WTC11 (cell line): ENCODE results near the gene PTPRB. TPM values are rescaled to one million over a fixed set of nuclear protein-coding genes. Genes with fewer than 3 reads are reported as not detected.
"Not testable (repeated sequence)": the region's sequence is repeated elsewhere in the genome, so short reads cannot be mapped to it uniquely, and the experiment has no call there.

ENCODE experiments used
- ATAC-seq: fragments of 200-7000 bp; cut with Tn5 transposase; 2 replicates; pipeline ENCODE4 v1.10.0; 2021; ENCODE audit warnings: mild to moderate bottlenecking, moderate library complexity
- CTCF ChIA-PET: fragments of 300-600 bp; sonication (Branson Sonifier 250); formaldehyde crosslinking; loops from one replicate; lab custom pipeline; 2021; ENCODE audit warnings: antibody characterized with exemption; lab: Charles Lee
- POLR2A ChIA-PET: fragments of 350-600 bp; sonication (Branson Sonifier 250); formaldehyde crosslinking; loops from one replicate; lab custom pipeline; 2021; ENCODE audit warnings: antibody characterized with exemption; lab: Charles Lee
- DNase-seq: peaks from one replicate; pipeline ENCODE4 v3.0.0; 2021; ENCODE audit warnings: low spot score
- H3K27ac Mint-ChIP-seq: 2 replicates; pipeline ENCODE4 v1.8.0; 2021; ENCODE audit warnings: mixed read lengths
- H3K27me3 Mint-ChIP-seq: 2 replicates; pipeline ENCODE4 v1.8.0; 2021; ENCODE audit warnings: low read depth, mild to moderate bottlenecking, moderate library complexity, mixed read lengths
- H3K36me3 Mint-ChIP-seq: 2 replicates; pipeline ENCODE4 v1.8.0; 2021; ENCODE audit warnings: mixed read lengths
- H3K4me1 Mint-ChIP-seq: 2 replicates; pipeline ENCODE4 v1.8.0; 2022; ENCODE audit warnings: mixed read lengths
- H3K4me3 Mint-ChIP-seq: 2 replicates; pipeline ENCODE4 v1.8.0; 2021; ENCODE audit warnings: mild to moderate bottlenecking, moderate library complexity, mixed read lengths
- H3K9me3 Mint-ChIP-seq: 2 replicates; pipeline ENCODE4 v1.8.0; 2021; ENCODE audit warnings: mixed read lengths
- ELF4 ChIP-seq: sonication (generic); formaldehyde crosslinking; IDR thresholded peaks from 2 replicates; pipeline ENCODE4 v1.8.1; 2022; ENCODE audit warnings: low read depth, mild to moderate bottlenecking, moderate library complexity, missing genetic modification reagents
- ESRRA ChIP-seq: sonication (generic); formaldehyde crosslinking; IDR thresholded peaks from 2 replicates; pipeline ENCODE4 v1.8.1; 2022; ENCODE audit warnings: mild to moderate bottlenecking, missing genetic modification reagents, borderline replicate concordance
- GRHL2 ChIP-seq: fragments of 250-450 bp; sonication (Bioruptor Pico); IDR thresholded peaks from 2 replicates; pipeline ENCODE4 v1.8.0; 2022; ENCODE audit warnings: mild to moderate bottlenecking, moderate library complexity; ENCODE audit not compliant: insufficient replicate concordance, severe bottlenecking
- JAZF1 ChIP-seq: fragments of 250-450 bp; sonication (Bioruptor Pico); IDR thresholded peaks from 2 replicates; pipeline ENCODE4 v1.9.0; 2021; ENCODE audit warnings: moderate library complexity, mild to moderate bottlenecking, inconsistent platforms
- MYBL2 ChIP-seq: sonication (generic); formaldehyde crosslinking; IDR thresholded peaks from 2 replicates; pipeline ENCODE4 v1.8.1; 2023; ENCODE audit warnings: mild to moderate bottlenecking, moderate library complexity, missing genetic modification reagents
- NFE2L1 ChIP-seq: sonication (generic); formaldehyde crosslinking; IDR thresholded peaks from 2 replicates; pipeline ENCODE4 v1.8.1; 2023; ENCODE audit warnings: missing genetic modification reagents
- NR1H2 ChIP-seq: sonication (generic); formaldehyde crosslinking; IDR thresholded peaks from 2 replicates; pipeline ENCODE4 v1.9.0; 2021; ENCODE audit warnings: mild to moderate bottlenecking, moderate library complexity, missing genetic modification reagents
- TCF7 ChIP-seq: sonication (generic); formaldehyde crosslinking; IDR thresholded peaks from 2 replicates; pipeline ENCODE4 v1.8.0; 2022; ENCODE audit warnings: mild to moderate bottlenecking, low read depth, missing genetic modification reagents, moderate library complexity
- ZNF396 ChIP-seq: fragments of 250-450 bp; sonication (Bioruptor Pico); IDR thresholded peaks from 2 replicates; pipeline ENCODE4 v1.8.0; 2021; ENCODE audit warnings: mild to moderate bottlenecking, moderate library complexity, borderline replicate concordance
- ZNF416 ChIP-seq: fragments of 250-450 bp; sonication (Bioruptor Pico); IDR thresholded peaks from 2 replicates; pipeline ENCODE4 v1.9.0; 2021; ENCODE audit warnings: mild to moderate bottlenecking, inconsistent platforms
- ZNF423 ChIP-seq: fragments of 250-450 bp; sonication (Bioruptor Pico); IDR thresholded peaks from 2 replicates; pipeline ENCODE4 v2.1.2; 2022; ENCODE audit warnings: mild to moderate bottlenecking, moderate library complexity
- total RNA-seq: library from RNA; stranded (reverse); gene quantifications from 3 replicates; pipeline ENCODE4 v1.2.3, GENCODE V29; 2021
- TF ChIP-seq, protein P1 (sequence below): sonication (generic); formaldehyde crosslinking; IDR thresholded peaks from 2 replicates; pipeline ENCODE4 v1.8.0; 2022; ENCODE audit warnings: mild to moderate bottlenecking, missing genetic modification reagents
- TF ChIP-seq, protein P2 (sequence below): sonication (generic); formaldehyde crosslinking; IDR thresholded peaks from 2 replicates; pipeline ENCODE4 v1.8.1; 2023; ENCODE audit warnings: mild to moderate bottlenecking, moderate library complexity, missing genetic modification reagents
- TF ChIP-seq, protein P3 (sequence below): fragments of 250-450 bp; sonication (Bioruptor Pico); IDR thresholded peaks from 2 replicates; pipeline ENCODE4 v1.9.0; 2021; ENCODE audit warnings: moderate library complexity, mild to moderate bottlenecking, inconsistent platforms, borderline replicate concordance
- TF ChIP-seq, protein P4 (sequence below): fragments of 250-450 bp; sonication (Bioruptor Pico); IDR thresholded peaks from 2 replicates; pipeline ENCODE4 v1.8.0; 2021; ENCODE audit warnings: mild to moderate bottlenecking

Gene PTPRB
- total RNA-seq, 1 experiment from 2014 or later = 3.3 TPM

DNA sequence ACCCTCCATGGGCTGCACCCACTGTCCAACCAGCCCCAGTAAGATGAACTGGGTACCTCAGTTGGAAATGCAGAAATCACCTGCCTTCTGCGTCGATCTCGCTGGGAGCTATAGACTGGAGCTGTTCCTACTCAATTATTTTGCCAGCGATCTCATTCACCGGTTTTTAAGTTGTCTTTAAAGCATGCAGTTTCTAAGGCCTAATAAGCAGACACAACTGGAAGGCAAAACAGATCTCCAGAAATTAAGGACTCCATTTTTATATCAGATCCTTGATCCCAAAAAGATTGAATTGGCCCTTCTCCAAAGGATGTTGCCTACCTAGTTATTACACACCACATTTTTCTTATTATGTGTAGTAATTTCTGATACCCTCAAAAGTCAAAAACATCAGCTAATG, 139.7 kb downstream of the PTPRB start (continued):
- TF ChIP-seq, protein P1, sequence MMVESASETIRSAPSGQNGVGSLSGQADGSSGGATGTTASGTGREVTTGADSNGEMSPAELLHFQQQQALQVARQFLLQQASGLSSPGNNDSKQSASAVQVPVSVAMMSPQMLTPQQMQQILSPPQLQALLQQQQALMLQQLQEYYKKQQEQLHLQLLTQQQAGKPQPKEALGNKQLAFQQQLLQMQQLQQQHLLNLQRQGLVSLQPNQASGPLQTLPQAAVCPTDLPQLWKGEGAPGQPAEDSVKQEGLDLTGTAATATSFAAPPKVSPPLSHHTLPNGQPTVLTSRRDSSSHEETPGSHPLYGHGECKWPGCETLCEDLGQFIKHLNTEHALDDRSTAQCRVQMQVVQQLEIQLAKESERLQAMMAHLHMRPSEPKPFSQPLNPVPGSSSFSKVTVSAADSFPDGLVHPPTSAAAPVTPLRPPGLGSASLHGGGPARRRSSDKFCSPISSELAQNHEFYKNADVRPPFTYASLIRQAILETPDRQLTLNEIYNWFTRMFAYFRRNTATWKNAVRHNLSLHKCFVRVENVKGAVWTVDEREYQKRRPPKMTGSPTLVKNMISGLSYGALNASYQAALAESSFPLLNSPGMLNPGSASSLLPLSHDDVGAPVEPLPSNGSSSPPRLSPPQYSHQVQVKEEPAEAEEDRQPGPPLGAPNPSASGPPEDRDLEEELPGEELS = no peak
- TF ChIP-seq ZNF396 (no peak), ZNF416 (CRISPR knock-in tag) (no peak), NR1H2 (CRISPR knock-in tag) (no peak), NFE2L1 (CRISPR knock-in tag) (no peak)
- TF ChIP-seq, protein P2, sequence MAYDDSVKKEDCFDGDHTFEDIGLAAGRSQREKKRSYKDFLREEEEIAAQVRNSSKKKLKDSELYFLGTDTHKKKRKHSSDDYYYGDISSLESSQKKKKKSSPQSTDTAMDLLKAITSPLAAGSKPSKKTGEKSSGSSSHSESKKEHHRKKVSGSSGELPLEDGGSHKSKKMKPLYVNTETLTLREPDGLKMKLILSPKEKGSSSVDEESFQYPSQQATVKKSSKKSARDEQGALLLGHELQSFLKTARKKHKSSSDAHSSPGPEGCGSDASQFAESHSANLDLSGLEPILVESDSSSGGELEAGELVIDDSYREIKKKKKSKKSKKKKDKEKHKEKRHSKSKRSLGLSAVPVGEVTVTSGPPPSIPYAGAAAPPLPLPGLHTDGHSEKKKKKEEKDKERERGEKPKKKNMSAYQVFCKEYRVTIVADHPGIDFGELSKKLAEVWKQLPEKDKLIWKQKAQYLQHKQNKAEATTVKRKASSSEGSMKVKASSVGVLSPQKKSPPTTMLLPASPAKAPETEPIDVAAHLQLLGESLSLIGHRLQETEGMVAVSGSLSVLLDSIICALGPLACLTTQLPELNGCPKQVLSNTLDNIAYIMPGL (CRISPR knock-in tag) = no peak

DNA sequence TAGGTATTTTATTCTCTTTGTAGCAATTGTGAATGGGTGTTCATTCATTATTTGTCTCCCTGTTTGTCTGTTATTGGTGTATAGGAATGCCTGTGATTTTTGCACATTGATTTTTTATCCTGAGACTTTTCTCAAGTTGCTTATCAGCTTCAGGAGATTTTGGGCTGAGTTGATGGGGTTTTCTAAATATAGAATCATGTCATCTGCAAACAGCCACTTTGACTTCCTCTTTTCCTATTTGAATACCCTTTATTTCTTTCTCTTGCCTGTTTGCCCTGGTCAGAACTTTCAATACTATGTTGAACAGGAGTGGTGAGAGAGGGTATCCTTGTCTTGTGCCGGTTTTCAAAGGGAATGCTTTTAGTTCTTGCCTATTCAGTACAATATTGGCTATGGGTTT, 144.3 kb downstream of the PTPRB start:
- H3K9me3 Mint-ChIP-seq = peaks cover 85% of the 10 kb centered on the region

DNA sequence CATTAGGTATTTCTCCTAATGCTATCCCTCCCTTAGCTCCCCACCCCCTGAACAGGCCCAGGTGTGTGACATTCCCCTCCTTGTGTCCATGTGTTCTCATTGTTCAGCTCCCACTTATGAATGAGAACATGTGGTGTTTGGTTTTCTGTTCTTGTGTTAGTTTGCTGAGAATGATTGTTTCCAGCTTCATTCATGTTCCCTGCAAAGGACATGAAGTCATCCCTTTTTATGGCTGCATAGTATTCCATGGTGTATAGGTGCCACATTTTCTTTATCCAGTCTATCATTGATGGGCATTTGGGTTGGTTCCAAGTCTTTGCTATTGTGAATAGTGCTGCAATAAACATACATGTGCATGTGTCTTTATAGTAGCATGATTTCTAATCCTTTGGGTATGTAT, 146.3 kb downstream of the PTPRB start:
- Mint-ChIP-seq H3K36me3 (peaks cover 47% of the 10 kb centered on the region), H3K9me3 (peaks cover 79% of the 10 kb centered on the region)
- ATAC-seq, H3K27me3 Mint-ChIP-seq, DNase-seq, H3K27ac Mint-ChIP-seq, H3K4me3 Mint-ChIP-seq, H3K4me1 Mint-ChIP-seq, POLR2A ChIA-PET, CTCF ChIA-PET: not testable (repeated sequence)

More for the DNA sequence above, 144.3 kb downstream of the PTPRB start:
- H3K27ac Mint-ChIP-seq, DNase-seq, CTCF ChIA-PET, H3K4me3 Mint-ChIP-seq, H3K4me1 Mint-ChIP-seq, POLR2A ChIA-PET, H3K27me3 Mint-ChIP-seq, ATAC-seq: not testable (repeated sequence)
- H3K36me3 Mint-ChIP-seq = peaks cover 62% of the 10 kb centered on the region

DNA sequence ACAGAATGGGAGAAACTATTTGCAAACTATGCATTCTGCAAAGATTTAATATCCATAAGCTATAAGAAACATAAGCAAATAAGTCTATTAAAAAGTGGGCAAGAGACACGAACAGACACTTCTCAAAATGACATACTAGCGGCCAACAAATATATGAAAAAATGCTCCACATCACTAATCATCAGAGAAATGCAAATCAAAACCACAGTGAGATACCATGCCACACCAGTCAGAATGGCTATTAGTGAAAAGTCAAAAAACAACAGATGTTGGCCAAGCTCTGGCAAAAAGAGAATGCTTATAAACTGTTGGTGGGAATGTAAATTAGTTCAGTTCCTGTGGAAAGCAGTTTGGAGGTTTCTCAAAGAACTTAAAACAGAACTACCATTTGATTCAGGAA, 149.8 kb downstream of the PTPRB start:
- Mint-ChIP-seq H3K4me1 (no peaks in the 10 kb centered on the region), H3K9me3 (peaks cover 52% of the 10 kb centered on the region), H3K27me3 (no peaks in the 10 kb centered on the region; the same call in 1 of the 2 replicates), H3K4me3 (no peak overlapping the region), H3K36me3 (peaks cover 39% of the 10 kb centered on the region), H3K27ac (no peak overlapping the region)
- ATAC-seq (no peak), DNase-seq (no peak)
- POLR2A ChIA-PET = no interaction called here
- TF ChIP-seq ELF4 = no peak
- TF ChIP-seq TCF7 (CRISPR knock-in tag) = no peak
- TF ChIP-seq, protein P3, sequence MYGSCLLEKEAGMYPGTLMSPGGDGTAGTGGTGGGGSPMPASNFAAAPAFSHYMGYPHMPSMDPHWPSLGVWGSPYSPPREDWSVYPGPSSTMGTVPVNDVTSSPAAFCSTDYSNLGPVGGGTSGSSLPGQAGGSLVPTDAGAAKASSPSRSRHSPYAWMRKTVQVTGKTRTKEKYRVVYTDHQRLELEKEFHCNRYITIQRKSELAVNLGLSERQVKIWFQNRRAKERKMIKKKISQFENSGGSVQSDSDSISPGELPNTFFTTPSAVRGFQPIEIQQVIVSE (CRISPR knock-in tag) = no peak
- TF ChIP-seq, protein P4, sequence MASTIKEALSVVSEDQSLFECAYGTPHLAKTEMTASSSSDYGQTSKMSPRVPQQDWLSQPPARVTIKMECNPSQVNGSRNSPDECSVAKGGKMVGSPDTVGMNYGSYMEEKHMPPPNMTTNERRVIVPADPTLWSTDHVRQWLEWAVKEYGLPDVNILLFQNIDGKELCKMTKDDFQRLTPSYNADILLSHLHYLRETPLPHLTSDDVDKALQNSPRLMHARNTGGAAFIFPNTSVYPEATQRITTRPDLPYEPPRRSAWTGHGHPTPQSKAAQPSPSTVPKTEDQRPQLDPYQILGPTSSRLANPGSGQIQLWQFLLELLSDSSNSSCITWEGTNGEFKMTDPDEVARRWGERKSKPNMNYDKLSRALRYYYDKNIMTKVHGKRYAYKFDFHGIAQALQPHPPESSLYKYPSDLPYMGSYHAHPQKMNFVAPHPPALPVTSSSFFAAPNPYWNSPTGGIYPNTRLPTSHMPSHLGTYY (CRISPR knock-in tag) = no peak
- TF ChIP-seq, protein P2 (CRISPR knock-in tag) = no peak
- TF ChIP-seq GRHL2 (CRISPR knock-in tag) = no peak
- TF ChIP-seq MYBL2 = no peak
- TF ChIP-seq ZNF423 (CRISPR knock-in tag) = no peak
- TF ChIP-seq ESRRA = no peak
- no peak for TF ChIP-seq JAZF1 (CRISPR knock-in tag)
- CTCF ChIA-PET = interaction anchor here (0.6 to 1.4 kb wide), 2 partner anchors 90 to 492 kb away, joined by 3 to 4 read pairs; no protein-coding TSS in a partner anchor
